NCI-H2227 treated with DMSO at 0.1 percent for 48 hours (cell line): Measurements from ENCODE around the gene RASGRF2.

Source experiments
- DNase-seq: peaks from one replicate; lab custom pipeline; 2025; lab: John Stamatoyannopoulos, UW

RASGRF2 gene

GRCh38 chr5:80959768-80960442 lies at the start of gene RASGRF2:
Gene RASGRF2, plus strand, starts transcription at chr5:80960363. Its CDS starts 376 bp downstream, at chr5:80960739.
- DNase-seq, result peak; percentile 12

GRCh38 chr5:80912479-80912878 lies 47.7 kb upstream of the RASGRF2 start:
- DNase-seq, result no peak

- no peak for DNase-seq
Observed at GRCh38 chr5:80915716-80916115, 44.4 kb upstream of the RASGRF2 start.

- no peak for DNase-seq
Observed at GRCh38 chr5:80916676-80917075, 43.5 kb upstream of the RASGRF2 start.

- no peak for DNase-seq
Observed at GRCh38 chr5:80917631-80918030, 42.5 kb upstream of the RASGRF2 start.

GRCh38 chr5:80919678-80920196 lies 40.4 kb upstream of the RASGRF2 start:
- DNase-seq, result no peak

GRCh38 chr5:80920333-80920732 lies 39.8 kb upstream of the RASGRF2 start:
- no peak for DNase-seq

- DNase-seq, result no peak
Observed at GRCh38 chr5:80921026-80921425, 39.1 kb upstream of the RASGRF2 start.

- DNase-seq, result no peak
Observed at GRCh38 chr5:80925931-80926330, 34.2 kb upstream of the RASGRF2 start.

- no peak for DNase-seq
Observed at GRCh38 chr5:80926536-80926935, 33.6 kb upstream of the RASGRF2 start.

GRCh38 chr5:80926979-80927656 lies 33.0 kb upstream of the RASGRF2 start:
- DNase-seq, result no peak

- no peak for DNase-seq
Observed at GRCh38 chr5:80928073-80928472, 32.1 kb upstream of the RASGRF2 start.

- DNase-seq, result no peak
Observed at GRCh38 chr5:80930940-80931339, 29.2 kb upstream of the RASGRF2 start.

- DNase-seq, result no peak
Observed at GRCh38 chr5:80931411-80931810, 28.8 kb upstream of the RASGRF2 start.

- no peak for DNase-seq
Observed at GRCh38 chr5:80933036-80933435, 27.1 kb upstream of the RASGRF2 start.

- no peak for DNase-seq
Observed at GRCh38 chr5:80934751-80935150, 25.4 kb upstream of the RASGRF2 start.

GRCh38 chr5:80935811-80936385 lies 24.3 kb upstream of the RASGRF2 start:
- no peak for DNase-seq

GRCh38 chr5:80936881-80937280 lies 23.3 kb upstream of the RASGRF2 start:
- DNase-seq, result no peak

GRCh38 chr5:80937584-80938356 lies 22.4 kb upstream of the RASGRF2 start:
- DNase-seq, result no peak

GRCh38 chr5:80941496-80941895 lies 18.7 kb upstream of the RASGRF2 start:
- no peak for DNase-seq

GRCh38 chr5:80951366-80951765 lies 8.8 kb upstream of the RASGRF2 start:
- DNase-seq, result no peak

- DNase-seq, result no peak
Observed at GRCh38 chr5:80953587-80953986, 6.6 kb upstream of the RASGRF2 start.
